Measurements from ENCODE around the gene TPO. TPM values are rescaled to one million over a fixed set of nuclear protein-coding genes. Genes with fewer than 3 reads are reported as not detected.

TPO gene
- not detected in 2 replicates for total RNA-seq (ENCODE audit: low replicate concordance)

DNA sequence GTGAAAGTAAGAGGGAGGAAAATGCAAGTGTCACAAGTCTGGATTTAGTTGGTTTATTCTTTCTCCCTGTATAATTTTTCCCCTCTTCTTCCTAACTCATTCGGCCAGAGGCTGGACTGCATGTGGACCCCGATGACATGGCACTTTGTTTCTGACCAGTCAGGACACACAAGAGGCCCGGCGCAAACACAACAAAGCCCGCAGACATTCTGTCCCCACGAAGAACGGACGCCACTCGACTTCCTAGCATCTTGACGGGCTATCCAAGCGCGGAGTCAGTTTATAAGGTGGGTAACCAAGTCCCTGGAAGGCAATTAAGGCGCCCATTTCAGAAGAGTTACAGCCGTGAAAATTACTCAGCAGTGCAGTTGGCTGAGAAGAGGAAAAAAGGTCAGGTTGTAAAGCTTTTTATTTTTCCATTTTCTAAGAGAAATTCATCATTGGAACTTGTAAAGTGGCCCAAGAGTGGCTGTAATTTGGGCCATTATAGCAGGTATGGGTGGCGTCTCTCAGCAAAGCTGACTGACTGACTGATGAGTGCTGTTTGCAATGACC is at the start of gene TPO:
Gene TPO (plus strand): TSS at position 308 of the 555 bp plus-strand sequence. CDS start 946 bp downstream, outside the sequence.

